Activated CD4-positive, alpha-beta T cell treated with anti-CD3 and anti-CD28 coated beads, Interleukin-2, amount 50 U/mL, for 48 hours (primary cell): ENCODE measurements around the gene TRPV2.
"Not testable (repeated sequence)": the region's sequence is repeated elsewhere in the genome, so short reads cannot be mapped to it uniquely, and the experiment has no call there.

Experiments
- DNase-seq, 2 experiments: peaks; one replicate each; pipeline ENCODE4 v3.0.0-alpha.2; 2020

The TRPV2 gene

GRCh38 chr17:16415031-16415924 is at the start of gene TRPV2:
Gene TRPV2, plus strand, starts transcription at chr17:16415571. Its CDS starts 2,098 bp downstream, at chr17:16417669.
- DNase-seq = peak; percentile 58 to 67

- no peak for DNase-seq
Measured at GRCh38 chr17:16371742-16372141, 43.6 kb upstream of the TRPV2 start.

- no peak for DNase-seq
Measured at GRCh38 chr17:16374146-16374938, 41.0 kb upstream of the TRPV2 start.

- no peak for DNase-seq
Measured at GRCh38 chr17:16377941-16378341, 37.4 kb upstream of the TRPV2 start.

- no peak for DNase-seq
Measured at GRCh38 chr17:16378636-16379282, 36.6 kb upstream of the TRPV2 start.

- no peak for DNase-seq
Measured at GRCh38 chr17:16379654-16380053, 35.7 kb upstream of the TRPV2 start.

GRCh38 chr17:16380640-16381495 is 34.5 kb upstream of the TRPV2 start, which contains the start of gene UBB:
Gene UBB, plus strand, starts transcription at chr17:16381091. Its CDS starts 817 bp downstream, at chr17:16381908.
- peak; percentile 91 to 94 for DNase-seq

- peak in 1 of 2 experiments; percentile 64 for DNase-seq
Measured at GRCh38 chr17:16381496-16381820, 33.9 kb upstream of the TRPV2 start.

- DNase-seq = no peak
Measured at GRCh38 chr17:16383216-16383615, 32.2 kb upstream of the TRPV2 start.

- no peak for DNase-seq
Measured at GRCh38 chr17:16383772-16384287, 31.5 kb upstream of the TRPV2 start.

- DNase-seq = no peak
Measured at GRCh38 chr17:16384557-16384956, 30.8 kb upstream of the TRPV2 start.

GRCh38 chr17:16386126-16386507 is 29.3 kb upstream of the TRPV2 start:
- DNase-seq = not testable (repeated sequence)

- DNase-seq = no peak
Measured at GRCh38 chr17:16391451-16391850, 23.9 kb upstream of the TRPV2 start.

GRCh38 chr17:16392491-16392890 is 22.9 kb upstream of the TRPV2 start:
- not testable (repeated sequence) for DNase-seq

- not testable (repeated sequence) for DNase-seq
Measured at GRCh38 chr17:16395887-16396286, 19.5 kb upstream of the TRPV2 start.

GRCh38 chr17:16396693-16397092 is 18.7 kb upstream of the TRPV2 start:
- not testable (repeated sequence) for DNase-seq

- DNase-seq = peak in 1 of 2 experiments; percentile 19
Measured at GRCh38 chr17:16398270-16399267, 16.8 kb upstream of the TRPV2 start.

- not testable (repeated sequence) for DNase-seq
Measured at GRCh38 chr17:16403847-16404246, 11.5 kb upstream of the TRPV2 start.

GRCh38 chr17:16406742-16407674 is 8.4 kb upstream of the TRPV2 start:
- DNase-seq = peak; percentile 18 to 31
